Measurements from ENCODE around the gene TRIM29. TPM values are rescaled to one million over a fixed set of nuclear protein-coding genes. Genes with fewer than 3 reads are reported as not detected.

The TRIM29 gene
- total RNA-seq, 1 experiment from 2014 or later, result not detected

- no peak overlapping the region for H2BK120ac ChIP-seq (ENCODE audit: low read depth, low read length, poor library complexity, severe bottlenecking)
- H2BK5ac ChIP-seq (ENCODE audit: insufficient read length, low read length), result no peak overlapping the region
- H3K79me2 ChIP-seq (ENCODE audit: insufficient read depth, low read length), result no peaks in the 10 kb centered on the region
- no peak for TF ChIP-seq CTCF (conservative IDR thresholded peaks at IDR 0.05)
- H2BK15ac ChIP-seq (ENCODE audit: low read depth, low read length), result no peak overlapping the region
- no peak overlapping the region for H3K18ac ChIP-seq (ENCODE audit: insufficient read length, low read depth, low read length)
- no peak overlapping the region for H3K4me2 ChIP-seq (ENCODE audit: insufficient read depth, insufficient read length, low read length)
- H3K4ac ChIP-seq (ENCODE audit: low read depth, low read length), result no peak overlapping the region
- H3K9ac ChIP-seq (ENCODE audit: extremely low read depth, insufficient read length, low read length), result no peak overlapping the region
- no peak overlapping the region for H3K56ac ChIP-seq (ENCODE audit: insufficient read length, low read depth, low read length)
- no peak overlapping the region for H2BK12ac ChIP-seq (ENCODE audit: insufficient read length, low read depth, low read length)
- H3K36me3 Mint-ChIP-seq (ENCODE audit: insufficient read depth in 1 of 3, low read depth in 3 of 3), result peaks cover 0 to 6% (median 5%) of the 10 kb centered on the region in 3 experiments; a peak in 2 of 7 replicates
- no peak for DNase-seq
- H3K79me1 ChIP-seq (ENCODE audit: insufficient read depth, low read depth, low read length, poor library complexity, severe bottlenecking), result no peaks in the 10 kb centered on the region
- H3K27ac Mint-ChIP-seq, result no peak overlapping the region
- peaks cover 37% of the 10 kb centered on the region for H3K27me3 Mint-ChIP-seq (ENCODE audit: low read depth)
- no peaks in the 10 kb centered on the region for H3K9me3 ChIP-seq (ENCODE audit: control insufficient read depth, low read depth, low read length)
- H3K9me3 Mint-ChIP-seq, result peaks cover 3 to 5% of the 10 kb centered on the region in 2 experiments; a peak in 4 of 5 replicates
- no peaks in the 10 kb centered on the region for H3K23me2 ChIP-seq (ENCODE audit: insufficient read length, low read depth, low read length, poor library complexity, severe bottlenecking)
- H2AFZ ChIP-seq (ENCODE audit: low read length), result no peak overlapping the region
- H2AK5ac ChIP-seq (ENCODE audit: insufficient read length, low read length), result no peak overlapping the region
- H3K23ac ChIP-seq (ENCODE audit: insufficient read length, low read depth, low read length), result no peak overlapping the region
- H3K27ac ChIP-seq (ENCODE audit: insufficient read length, low read depth, low read length), result no peak overlapping the region
- no peak overlapping the region for H3T11ph ChIP-seq (ENCODE audit: low read length)
- H4K8ac ChIP-seq (replicated peaks; ENCODE audit: insufficient read length, low read depth, low read length), result no peak overlapping the region
- no peak overlapping the region for H4K5ac ChIP-seq (ENCODE audit: insufficient read length, low read depth, low read length)
- H3K27me3 ChIP-seq (ENCODE audit: insufficient read depth, low read length), result no peaks in the 10 kb centered on the region
- H3K4me3 Mint-ChIP-seq, result no peak overlapping the region
- no peak overlapping the region for H2BK20ac ChIP-seq (ENCODE audit: low read depth, low read length, poor library complexity, severe bottlenecking)
- peaks cover under 1 to 5% of the 10 kb centered on the region in 2 experiments; a peak in 3 of 4 replicates for H3K4me1 Mint-ChIP-seq
- no CpG with 5 or more reads among the region's 12 CpGs for WGBS (ENCODE audit: extremely low coverage, insufficient read length, low lambda C conversion rate)
- H3K14ac ChIP-seq (ENCODE audit: insufficient read depth, low read length), result no peak overlapping the region
- H3K4me1 ChIP-seq (ENCODE audit: insufficient read depth, low read length), result no peaks in the 10 kb centered on the region
- no peaks in the 10 kb centered on the region for H4K20me1 ChIP-seq (ENCODE audit: control insufficient read depth, insufficient read depth, insufficient read length)
- H4K91ac ChIP-seq (ENCODE audit: insufficient read length, low read depth, low read length), result no peak overlapping the region
These were observed 14.8 kb downstream of the TRIM29 start for GRCh38 chr11:120122924-120123683.

Data from H9 (cell line).